LNCAP (cell line): ENCODE measurements around the gene CCL23.

ENCODE experiments used
- TF ChIP-seq, protein P1 (sequence below): fragments of 450-650 bp; IDR thresholded peaks from 2 replicates; pipeline ENCODE4 v1.5.1; 2017; ENCODE audit warnings: mild to moderate bottlenecking

The CCL23 gene

DNA sequence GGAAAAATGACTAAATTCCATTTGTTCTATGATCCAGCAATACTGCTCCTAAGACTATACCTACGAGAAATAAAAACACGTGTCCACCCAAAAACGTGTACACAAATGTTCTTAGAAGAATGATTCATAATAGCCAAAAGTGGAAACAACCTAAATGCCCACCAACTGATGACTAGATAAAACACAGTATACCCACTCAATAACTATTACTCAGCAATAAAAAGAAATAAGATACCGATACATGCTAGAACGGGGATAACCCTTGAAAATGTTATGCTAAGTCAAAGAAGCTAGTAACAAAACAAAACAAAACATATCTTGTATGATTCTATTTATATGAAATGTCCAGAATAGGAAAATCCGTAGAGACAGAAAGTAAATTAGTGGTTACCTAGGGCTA, 54.1 kb downstream of the CCL23 start:
- TF ChIP-seq, protein P1, sequence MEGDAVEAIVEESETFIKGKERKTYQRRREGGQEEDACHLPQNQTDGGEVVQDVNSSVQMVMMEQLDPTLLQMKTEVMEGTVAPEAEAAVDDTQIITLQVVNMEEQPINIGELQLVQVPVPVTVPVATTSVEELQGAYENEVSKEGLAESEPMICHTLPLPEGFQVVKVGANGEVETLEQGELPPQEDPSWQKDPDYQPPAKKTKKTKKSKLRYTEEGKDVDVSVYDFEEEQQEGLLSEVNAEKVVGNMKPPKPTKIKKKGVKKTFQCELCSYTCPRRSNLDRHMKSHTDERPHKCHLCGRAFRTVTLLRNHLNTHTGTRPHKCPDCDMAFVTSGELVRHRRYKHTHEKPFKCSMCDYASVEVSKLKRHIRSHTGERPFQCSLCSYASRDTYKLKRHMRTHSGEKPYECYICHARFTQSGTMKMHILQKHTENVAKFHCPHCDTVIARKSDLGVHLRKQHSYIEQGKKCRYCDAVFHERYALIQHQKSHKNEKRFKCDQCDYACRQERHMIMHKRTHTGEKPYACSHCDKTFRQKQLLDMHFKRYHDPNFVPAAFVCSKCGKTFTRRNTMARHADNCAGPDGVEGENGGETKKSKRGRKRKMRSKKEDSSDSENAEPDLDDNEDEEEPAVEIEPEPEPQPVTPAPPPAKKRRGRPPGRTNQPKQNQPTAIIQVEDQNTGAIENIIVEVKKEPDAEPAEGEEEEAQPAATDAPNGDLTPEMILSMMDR = no peak
